Measurements from ENCODE around the gene ABHD17A. TPM values are rescaled to one million over a fixed set of nuclear protein-coding genes. Genes with fewer than 3 reads are reported as not detected.

Gene ABHD17A
- total RNA-seq, 1 experiment from 2014 or later = 60.7 TPM

DNA sequence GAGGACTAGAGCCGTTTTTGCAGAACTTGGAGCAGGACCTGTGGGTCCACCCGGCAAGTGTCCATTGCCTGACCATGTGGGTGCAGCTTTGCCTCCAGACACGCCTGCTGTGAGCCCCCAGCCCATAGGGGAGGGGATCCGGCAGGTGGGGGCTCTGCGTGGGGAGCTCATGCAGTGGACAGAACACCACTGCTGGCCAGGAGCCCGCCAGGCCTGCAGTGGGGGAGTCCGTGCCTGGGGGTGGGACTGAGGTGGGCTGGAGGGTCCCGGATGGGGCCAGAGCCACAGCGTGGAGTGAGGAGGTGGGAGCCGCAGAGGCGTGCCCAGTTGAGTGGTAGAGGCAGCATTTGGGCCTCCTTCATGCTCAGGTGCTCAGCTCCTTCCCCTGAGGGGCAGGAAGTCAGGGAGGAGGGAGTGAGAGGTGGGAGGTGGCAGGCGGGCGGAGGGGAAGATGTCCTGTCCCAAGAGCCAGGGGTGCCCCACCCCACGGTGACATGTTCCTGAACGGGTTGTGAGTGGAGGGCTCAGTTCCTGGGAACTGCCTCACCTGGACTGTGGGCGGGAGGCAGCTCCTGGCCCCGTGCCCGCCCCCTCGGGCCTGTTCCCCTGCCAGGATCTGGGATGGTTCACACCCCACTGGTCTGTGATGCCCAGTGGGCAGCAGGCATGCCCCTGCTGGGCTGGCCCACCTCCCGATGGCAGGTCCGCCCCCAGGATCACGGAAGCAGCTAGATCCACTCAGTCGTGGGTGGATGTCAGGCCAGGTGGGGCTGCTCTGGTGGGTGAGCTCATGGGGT lies 28.7 kb upstream of the ABHD17A start:
- ATAC-seq (no peak), DNase-seq (ENCODE audit: low spot score) (no peak)
- POLR2A ChIA-PET = no interaction called here
- H3K9me3 Mint-ChIP-seq = no peaks in the 10 kb centered on the region
- no peaks in the 10 kb centered on the region for H3K4me1 Mint-ChIP-seq
- no peak for TF ChIP-seq ZNF121 (CRISPR knock-in tag; IDR thresholded peaks at IDR 0.05)
- TF ChIP-seq IRF2 (CRISPR knock-in tag; IDR thresholded peaks at IDR 0.05; ENCODE audit: borderline replicate concordance, low read depth) = no peak
- no peak for TF ChIP-seq RELA (CRISPR knock-in tag; IDR thresholded peaks at IDR 0.05; ENCODE audit: borderline replicate concordance)
- no peak for TF ChIP-seq TEAD1 (CRISPR knock-in tag; IDR thresholded peaks at IDR 0.05)
- TF ChIP-seq NFATC4 (CRISPR knock-in tag; IDR thresholded peaks at IDR 0.05) = no peak
- TF ChIP-seq, protein P1, sequence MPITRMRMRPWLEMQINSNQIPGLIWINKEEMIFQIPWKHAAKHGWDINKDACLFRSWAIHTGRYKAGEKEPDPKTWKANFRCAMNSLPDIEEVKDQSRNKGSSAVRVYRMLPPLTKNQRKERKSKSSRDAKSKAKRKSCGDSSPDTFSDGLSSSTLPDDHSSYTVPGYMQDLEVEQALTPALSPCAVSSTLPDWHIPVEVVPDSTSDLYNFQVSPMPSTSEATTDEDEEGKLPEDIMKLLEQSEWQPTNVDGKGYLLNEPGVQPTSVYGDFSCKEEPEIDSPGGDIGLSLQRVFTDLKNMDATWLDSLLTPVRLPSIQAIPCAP (CRISPR knock-in tag; IDR thresholded peaks at IDR 0.05) = no peak
- TF ChIP-seq ZNF219 (CRISPR knock-in tag; IDR thresholded peaks at IDR 0.05; ENCODE audit: borderline replicate concordance) = no peak
- TF ChIP-seq MXD4 (CRISPR knock-in tag; IDR thresholded peaks at IDR 0.05; ENCODE audit: borderline replicate concordance) = no peak
- 0 out of 2 replicates have a peak overlapping the region, but pooled peaks have one; percentile 41 for H3K27ac Mint-ChIP-seq
- CTCF ChIA-PET = interaction anchor here (0.8 kb wide), 1 partner anchor 16 kb away, joined by 3 read pairs; no protein-coding TSS in a partner anchor
- H3K36me3 Mint-ChIP-seq = peaks cover 14% of the 10 kb centered on the region; the same call in 1 of the 2 replicates
- H3K4me3 Mint-ChIP-seq = no peak overlapping the region
- no peaks in the 10 kb centered on the region for H3K27me3 Mint-ChIP-seq (ENCODE audit: low read depth)

DNA sequence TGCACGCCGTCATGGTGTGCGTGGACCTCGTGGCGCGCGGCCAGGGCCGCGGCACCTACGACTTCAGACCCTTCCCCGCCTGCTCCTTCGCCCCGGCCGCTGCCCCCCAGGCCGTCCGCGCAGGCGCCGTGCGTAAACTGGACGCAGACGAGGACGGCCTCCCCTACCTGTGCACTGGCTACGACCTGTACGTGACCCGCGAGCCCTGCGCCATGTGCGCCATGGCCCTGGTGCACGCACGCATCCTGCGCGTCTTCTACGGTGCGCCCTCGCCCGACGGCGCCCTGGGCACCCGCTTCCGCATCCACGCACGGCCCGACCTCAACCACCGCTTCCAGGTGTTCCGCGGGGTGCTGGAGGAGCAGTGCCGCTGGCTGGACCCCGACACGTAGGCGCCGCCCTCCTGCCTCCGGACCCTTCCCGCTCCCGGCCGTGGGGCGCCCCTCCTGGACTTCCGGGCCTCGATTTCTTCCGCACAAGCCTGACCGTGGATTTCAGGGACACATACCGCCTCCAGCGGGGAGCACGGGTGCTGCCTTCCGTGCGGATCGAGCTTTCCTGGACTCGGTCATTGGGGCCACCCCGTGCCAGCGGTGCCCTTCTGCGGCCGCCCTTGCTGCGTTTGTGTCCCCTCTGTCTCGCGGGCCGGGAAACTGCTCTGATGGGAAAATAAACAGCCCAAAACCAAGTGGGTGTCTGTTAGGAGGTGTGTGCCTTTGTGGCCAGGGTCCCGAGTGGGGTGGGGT lies 27.6 kb upstream of the ABHD17A start:
- POLR2A ChIA-PET = no interaction called here
- H3K9me3 Mint-ChIP-seq = no peaks in the 10 kb centered on the region
- no peak for ATAC-seq
- H3K27ac Mint-ChIP-seq = no peak overlapping the region
- H3K4me3 Mint-ChIP-seq = no peak overlapping the region
- CTCF ChIA-PET = no interaction called here
- H3K36me3 Mint-ChIP-seq = peaks cover 6% of the 10 kb centered on the region; the same call in 1 of the 2 replicates
- no peaks in the 10 kb centered on the region for H3K27me3 Mint-ChIP-seq (ENCODE audit: low read depth)
- no peaks in the 10 kb centered on the region for H3K4me1 Mint-ChIP-seq
- no peak for DNase-seq (ENCODE audit: low spot score)
- TF ChIP-seq, protein P2, sequence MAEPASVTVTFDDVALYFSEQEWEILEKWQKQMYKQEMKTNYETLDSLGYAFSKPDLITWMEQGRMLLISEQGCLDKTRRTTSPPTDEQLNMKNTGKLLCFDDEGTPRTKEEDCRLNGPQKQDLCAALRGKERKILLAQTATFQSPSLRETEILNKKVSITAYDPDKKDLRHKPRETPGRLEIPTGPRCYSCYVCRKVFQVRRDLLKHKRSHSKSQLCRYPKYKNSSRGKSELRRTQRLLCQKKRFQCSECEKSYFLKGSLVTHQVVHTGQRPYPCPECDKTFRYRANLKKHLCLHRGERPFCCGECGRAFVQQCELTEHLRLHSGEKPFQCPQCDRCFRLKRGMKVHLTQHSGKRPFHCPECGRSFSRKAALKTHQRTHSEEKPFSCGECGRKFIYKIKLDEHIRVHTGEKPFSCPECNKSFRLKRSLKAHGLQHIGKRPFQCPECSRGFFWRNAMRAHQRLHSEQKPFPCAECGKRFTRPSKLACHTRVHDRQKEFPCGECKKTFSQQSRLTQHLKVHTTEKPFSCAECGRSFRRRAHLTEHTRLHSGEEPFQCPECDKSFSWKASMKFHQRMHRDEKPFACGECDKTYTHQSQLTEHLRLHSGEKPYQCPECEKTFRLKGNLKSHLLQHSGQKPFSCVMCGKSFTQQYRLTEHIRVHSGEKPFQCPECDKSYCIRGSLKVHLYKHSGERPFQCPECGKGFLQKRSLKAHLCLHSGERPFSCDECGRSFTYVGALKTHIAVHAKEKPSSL (CRISPR knock-in tag; conservative IDR thresholded peaks at IDR 0.05) = no peak
- TF ChIP-seq RELA (CRISPR knock-in tag; IDR thresholded peaks at IDR 0.05; ENCODE audit: borderline replicate concordance) = no peak
- TF ChIP-seq, protein P3, sequence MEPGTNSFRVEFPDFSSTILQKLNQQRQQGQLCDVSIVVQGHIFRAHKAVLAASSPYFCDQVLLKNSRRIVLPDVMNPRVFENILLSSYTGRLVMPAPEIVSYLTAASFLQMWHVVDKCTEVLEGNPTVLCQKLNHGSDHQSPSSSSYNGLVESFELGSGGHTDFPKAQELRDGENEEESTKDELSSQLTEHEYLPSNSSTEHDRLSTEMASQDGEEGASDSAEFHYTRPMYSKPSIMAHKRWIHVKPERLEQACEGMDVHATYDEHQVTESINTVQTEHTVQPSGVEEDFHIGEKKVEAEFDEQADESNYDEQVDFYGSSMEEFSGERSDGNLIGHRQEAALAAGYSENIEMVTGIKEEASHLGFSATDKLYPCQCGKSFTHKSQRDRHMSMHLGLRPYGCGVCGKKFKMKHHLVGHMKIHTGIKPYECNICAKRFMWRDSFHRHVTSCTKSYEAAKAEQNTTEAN (CRISPR knock-in tag; IDR thresholded peaks at IDR 0.05) = no peak
- TF ChIP-seq MXD4 (CRISPR knock-in tag; IDR thresholded peaks at IDR 0.05; ENCODE audit: borderline replicate concordance) = no peak
- TF ChIP-seq, protein P1 (CRISPR knock-in tag; IDR thresholded peaks at IDR 0.05) = no peak
- TF ChIP-seq NR3C1 (CRISPR knock-in tag; conservative IDR thresholded peaks at IDR 0.05; ENCODE audit: low read depth) = no peak
- no peak for TF ChIP-seq KAT7 (CRISPR knock-in tag; IDR thresholded peaks at IDR 0.05; ENCODE audit: borderline replicate concordance)
- TF ChIP-seq SMAD4 (CRISPR knock-in tag; IDR thresholded peaks at IDR 0.05) = no peak
- TF ChIP-seq, protein P4, sequence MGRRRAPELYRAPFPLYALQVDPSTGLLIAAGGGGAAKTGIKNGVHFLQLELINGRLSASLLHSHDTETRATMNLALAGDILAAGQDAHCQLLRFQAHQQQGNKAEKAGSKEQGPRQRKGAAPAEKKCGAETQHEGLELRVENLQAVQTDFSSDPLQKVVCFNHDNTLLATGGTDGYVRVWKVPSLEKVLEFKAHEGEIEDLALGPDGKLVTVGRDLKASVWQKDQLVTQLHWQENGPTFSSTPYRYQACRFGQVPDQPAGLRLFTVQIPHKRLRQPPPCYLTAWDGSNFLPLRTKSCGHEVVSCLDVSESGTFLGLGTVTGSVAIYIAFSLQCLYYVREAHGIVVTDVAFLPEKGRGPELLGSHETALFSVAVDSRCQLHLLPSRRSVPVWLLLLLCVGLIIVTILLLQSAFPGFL (CRISPR knock-in tag; IDR thresholded peaks at IDR 0.05; ENCODE audit: borderline replicate concordance) = no peak
- TF ChIP-seq PRRX2 (CRISPR knock-in tag; IDR thresholded peaks at IDR 0.05) = no peak
- TF ChIP-seq, protein P5, sequence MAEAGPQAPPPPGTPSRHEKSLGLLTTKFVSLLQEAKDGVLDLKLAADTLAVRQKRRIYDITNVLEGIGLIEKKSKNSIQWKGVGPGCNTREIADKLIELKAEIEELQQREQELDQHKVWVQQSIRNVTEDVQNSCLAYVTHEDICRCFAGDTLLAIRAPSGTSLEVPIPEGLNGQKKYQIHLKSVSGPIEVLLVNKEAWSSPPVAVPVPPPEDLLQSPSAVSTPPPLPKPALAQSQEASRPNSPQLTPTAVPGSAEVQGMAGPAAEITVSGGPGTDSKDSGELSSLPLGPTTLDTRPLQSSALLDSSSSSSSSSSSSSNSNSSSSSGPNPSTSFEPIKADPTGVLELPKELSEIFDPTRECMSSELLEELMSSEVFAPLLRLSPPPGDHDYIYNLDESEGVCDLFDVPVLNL (CRISPR knock-in tag; IDR thresholded peaks at IDR 0.05; ENCODE audit: borderline replicate concordance, low read depth) = no peak
- TF ChIP-seq, protein P6, sequence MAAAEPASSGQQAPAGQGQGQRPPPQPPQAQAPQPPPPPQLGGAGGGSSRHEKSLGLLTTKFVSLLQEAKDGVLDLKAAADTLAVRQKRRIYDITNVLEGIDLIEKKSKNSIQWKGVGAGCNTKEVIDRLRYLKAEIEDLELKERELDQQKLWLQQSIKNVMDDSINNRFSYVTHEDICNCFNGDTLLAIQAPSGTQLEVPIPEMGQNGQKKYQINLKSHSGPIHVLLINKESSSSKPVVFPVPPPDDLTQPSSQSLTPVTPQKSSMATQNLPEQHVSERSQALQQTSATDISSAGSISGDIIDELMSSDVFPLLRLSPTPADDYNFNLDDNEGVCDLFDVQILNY (CRISPR knock-in tag; IDR thresholded peaks at IDR 0.05) = no peak
- no peak for TF ChIP-seq NR2C2 (CRISPR knock-in tag; IDR thresholded peaks at IDR 0.05)
- TF ChIP-seq, protein P7, sequence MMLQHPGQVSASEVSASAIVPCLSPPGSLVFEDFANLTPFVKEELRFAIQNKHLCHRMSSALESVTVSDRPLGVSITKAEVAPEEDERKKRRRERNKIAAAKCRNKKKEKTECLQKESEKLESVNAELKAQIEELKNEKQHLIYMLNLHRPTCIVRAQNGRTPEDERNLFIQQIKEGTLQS (CRISPR knock-in tag; conservative IDR thresholded peaks at IDR 0.05) = no peak
- no peak for TF ChIP-seq TCF7 (CRISPR knock-in tag; IDR thresholded peaks at IDR 0.05; ENCODE audit: low read depth)
